Measurements from ENCODE around the gene CAPZA3. TPM values are rescaled to one million over a fixed set of nuclear protein-coding genes. Genes with fewer than 3 reads are reported as not detected.
"Not testable (repeated sequence)": the region's sequence is repeated elsewhere in the genome, so short reads cannot be mapped to it uniquely, and the experiment has no call there.

CAPZA3 gene
- total RNA-seq, 2 donors from 2014 or later: not detected

DNA sequence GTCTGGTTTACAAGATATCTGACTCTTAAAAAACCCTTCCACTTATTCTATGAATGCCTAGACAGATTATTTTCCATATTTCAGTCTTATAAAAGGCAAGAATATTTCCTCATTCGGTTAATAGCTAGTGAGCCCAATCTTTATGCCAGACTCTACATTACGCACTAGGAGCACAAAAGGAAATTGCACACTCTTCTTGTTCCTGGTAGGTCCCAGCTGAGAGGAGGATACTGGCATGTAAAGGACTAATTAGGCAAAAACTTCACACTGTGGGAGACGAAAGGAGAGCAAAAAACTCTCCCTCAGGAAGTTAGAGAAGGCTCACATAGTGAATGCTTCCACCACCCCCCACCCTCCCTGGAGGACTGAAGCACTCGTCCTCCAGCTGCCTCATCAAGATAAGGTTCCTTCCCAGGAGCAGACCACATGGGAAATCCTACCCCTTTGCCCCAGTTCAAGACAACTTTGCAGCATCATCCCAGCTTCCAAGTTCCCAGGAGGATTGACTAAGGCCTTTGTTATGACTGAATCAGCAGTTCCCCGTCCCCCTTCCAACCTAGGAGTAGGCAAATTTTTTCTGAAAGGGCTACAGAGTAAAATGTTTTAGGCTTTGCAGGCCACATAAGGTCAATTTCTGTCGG lies 14.5 kb downstream of the CAPZA3 start:
- peak; percentile 75 for DNase-seq (ENCODE audit: low spot score)
- intact Hi-C loops (cut with DNase I): no loop called here

DNA sequence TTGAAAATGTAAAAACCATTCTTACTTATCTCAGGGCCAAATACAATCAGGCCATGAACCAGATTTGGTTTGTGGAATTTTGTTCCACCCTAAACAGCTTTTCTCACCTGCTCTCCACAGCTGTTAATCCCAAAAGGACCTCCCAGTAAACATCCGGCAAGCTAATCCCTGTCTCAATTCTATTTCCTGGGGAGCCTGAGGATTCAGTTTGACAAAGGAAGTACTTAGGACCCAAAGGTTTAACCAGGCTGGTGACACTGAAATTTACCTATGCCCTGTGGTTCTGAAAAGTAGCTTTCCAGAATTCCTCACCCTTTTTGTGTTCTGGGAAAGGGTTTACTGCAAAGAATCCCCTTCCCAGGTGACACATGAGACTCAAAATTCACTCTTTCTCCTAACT lies 15.0 kb downstream of the CAPZA3 start:
- no peak for DNase-seq (ENCODE audit: low spot score)
- intact Hi-C loops (cut with DNase I): loop anchor here in 1 of 2 donors (1.0 kb wide), 1 partner anchor 31 kb away; no protein-coding TSS in a partner anchor

DNA sequence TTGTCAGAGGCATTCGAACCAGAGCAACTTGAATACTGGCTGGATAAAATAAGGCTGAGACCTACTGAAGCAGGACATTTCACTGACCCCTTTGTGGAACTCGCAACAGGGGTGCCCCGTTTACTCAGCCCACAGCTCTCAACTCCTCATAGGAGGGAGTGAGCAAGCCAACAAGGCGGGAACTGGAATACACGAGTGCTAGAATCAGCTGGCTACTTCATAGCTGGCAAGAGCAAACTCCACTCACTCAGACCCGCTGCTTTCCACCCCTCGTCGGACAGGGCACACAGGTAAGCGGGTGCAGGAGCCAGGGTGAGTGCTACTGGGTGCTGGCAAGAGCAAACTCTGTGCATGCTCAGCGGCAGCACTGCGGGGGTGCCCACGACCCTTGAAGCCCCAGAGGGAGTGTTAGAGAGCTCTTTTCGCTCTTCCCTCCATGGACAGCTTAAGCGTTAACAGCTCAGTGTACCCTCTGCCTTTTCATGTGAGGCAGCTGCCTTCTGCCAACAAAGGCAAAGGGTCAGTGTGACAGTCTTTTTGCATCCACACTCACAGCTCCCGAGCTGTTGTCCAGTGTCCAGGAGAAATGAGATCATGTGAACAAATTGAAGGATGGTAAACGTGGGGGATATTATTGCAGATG lies 15.7 kb downstream of the CAPZA3 start:
- peak; percentile 79 for DNase-seq (ENCODE audit: low spot score)
- intact Hi-C loops (cut with DNase I): loop anchor here in 1 of 2 donors (1.0 kb wide), 1 partner anchor 31 kb away; no protein-coding TSS in a partner anchor

DNA sequence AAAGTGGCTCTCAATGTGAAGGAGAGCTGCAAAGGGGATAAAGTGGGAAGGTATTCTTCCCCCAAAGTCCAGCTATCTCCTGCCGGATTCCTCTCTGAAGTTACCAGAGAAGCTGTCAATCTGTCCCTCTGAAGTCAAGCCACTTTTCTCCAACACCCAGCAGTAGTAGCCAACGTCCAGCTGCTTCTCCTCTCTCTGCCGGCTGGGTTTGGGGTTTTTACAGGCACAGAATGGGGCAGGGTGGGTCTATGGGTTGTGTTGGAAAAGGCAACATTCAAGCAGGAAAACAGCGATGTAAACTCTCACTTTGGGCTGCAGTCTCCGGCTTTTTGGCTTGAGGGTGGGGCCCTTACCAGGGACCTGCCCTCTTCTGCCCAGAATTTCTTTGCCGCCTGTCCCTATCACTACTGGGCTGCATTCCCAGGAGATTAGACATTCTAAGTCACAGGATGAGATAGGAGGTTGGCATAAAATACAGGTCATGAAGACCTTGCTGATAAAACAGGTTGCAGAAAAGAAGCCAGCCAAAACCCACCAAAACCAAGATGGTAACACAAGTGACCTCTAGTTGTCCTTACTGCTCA lies 16.3 kb downstream of the CAPZA3 start:
- intact Hi-C loops (cut with DNase I): no loop called here
- DNase-seq (ENCODE audit: low spot score): no peak

DNA sequence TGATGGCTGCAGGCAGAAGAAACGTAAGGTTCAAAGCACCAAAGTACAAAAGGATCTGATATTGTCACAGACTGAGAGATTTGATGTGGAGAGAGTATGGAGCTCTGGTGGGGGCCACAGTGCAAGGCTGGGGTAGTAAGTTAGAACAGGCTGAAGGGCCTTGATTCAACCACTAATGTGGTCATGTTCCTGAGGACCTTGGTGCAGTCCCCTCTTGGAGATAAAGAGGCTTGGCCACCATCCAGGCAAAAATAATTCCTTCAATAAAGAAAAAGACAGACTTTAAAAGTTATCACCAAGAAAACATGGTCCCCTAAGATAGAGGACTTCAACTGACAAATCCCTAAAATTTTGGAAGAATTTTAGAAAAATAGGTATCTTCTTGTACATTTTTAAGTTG lies 17.4 kb downstream of the CAPZA3 start:
- intact Hi-C loops (cut with DNase I): no loop called here

DNA sequence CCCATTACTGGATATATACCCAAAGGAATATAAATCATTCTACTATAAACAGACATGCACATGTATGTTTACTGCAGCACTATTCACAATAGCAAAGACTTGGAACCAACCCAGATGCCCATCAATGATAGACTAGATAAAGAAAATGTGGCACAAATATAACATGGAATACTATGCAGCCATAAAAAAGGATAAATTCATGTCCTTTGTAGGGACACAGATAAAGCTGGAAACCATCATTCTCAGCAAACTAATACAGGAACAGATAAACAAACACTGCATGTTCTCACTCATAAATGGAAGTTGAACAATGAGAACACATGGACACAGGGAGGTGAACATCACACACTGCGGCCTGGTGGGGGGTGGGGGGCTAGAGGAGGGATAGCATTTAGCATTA lies 28.6 kb downstream of the CAPZA3 start:
- intact Hi-C loops (cut with DNase I); DNase-seq (ENCODE audit: low spot score): not testable (repeated sequence)

More for the DNA sequence above, 17.4 kb downstream of the CAPZA3 start:
- no peak for DNase-seq (ENCODE audit: low spot score)

DNA sequence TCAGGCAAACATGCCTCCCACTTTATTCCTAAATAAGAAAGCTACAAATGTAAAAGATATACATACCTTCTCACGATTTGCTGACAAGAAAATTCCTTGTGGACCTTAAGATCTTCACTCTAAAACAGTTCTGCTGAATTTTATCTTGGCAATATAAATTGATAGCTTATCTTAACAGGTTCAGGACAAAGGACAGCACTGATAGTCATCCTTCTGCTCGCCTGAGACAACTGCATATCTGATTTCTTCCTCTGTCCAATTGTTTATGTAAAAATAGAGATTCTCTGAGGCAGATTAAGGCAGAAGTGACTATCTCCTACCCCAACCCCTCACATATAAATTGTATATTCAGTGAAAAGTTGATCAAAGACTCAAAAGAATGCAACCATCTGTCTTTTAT lies 44.9 kb downstream of the CAPZA3 start:
- intact Hi-C loops (cut with DNase I): no loop called here
- no peak for DNase-seq (ENCODE audit: low spot score)

DNA sequence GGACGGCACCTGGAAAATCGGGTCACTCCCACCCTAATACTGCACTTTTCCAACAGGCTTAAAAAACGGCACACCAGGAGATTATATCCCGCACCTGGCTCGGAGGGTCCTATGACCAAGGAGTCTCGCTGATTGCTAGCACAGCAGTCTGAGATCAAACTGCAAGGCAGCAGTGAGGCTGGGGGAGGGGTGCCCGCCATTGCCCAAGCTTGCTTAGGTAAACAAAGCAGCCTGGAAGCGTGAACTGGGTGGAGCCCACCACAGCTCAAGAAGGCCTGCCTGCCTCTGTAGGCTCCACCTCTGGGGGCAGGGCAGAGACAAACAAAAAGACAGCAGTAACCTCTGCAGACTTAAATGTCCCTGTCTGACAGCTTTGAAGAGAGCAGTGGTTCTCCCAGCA lies 47.5 kb downstream of the CAPZA3 start:
- intact Hi-C loops (cut with DNase I); DNase-seq (ENCODE audit: low spot score): not testable (repeated sequence)

Other genes with a start within 250 kb of the CAPZA3 start
- gene PLCZ1, start 107 bp upstream of the CAPZA3 start, total RNA-seq: not detected

All from posterior vena cava (tissue), 2 donors.